H1 (cell line): ENCODE results near the gene SEC22C. TPM values are rescaled to one million over a fixed set of nuclear protein-coding genes. Genes with fewer than 3 reads are reported as not detected.

ENCODE experiments used
- CTCF ChIA-PET: fragments of 300-600 bp; sonication (Branson Sonifier 250); formaldehyde crosslinking; loops from one replicate; lab custom pipeline; 2021; ENCODE audit not compliant: partially characterized antibody; lab: Charles Lee
- POLR2A ChIA-PET: fragments of 300-600 bp; sonication (Branson Sonifier 250); formaldehyde crosslinking; loops from one replicate; lab custom pipeline; 2021; ENCODE audit warnings: inconsistent platforms; ENCODE audit not compliant: partially characterized antibody; lab: Charles Lee
- DNase-seq, 2 experiments: peaks; one replicate each; pipeline versions ENCODE4 v3.0.0 to v3.0.0-alpha.2; 2010 to 2022; ENCODE audit warnings: low spot score in 2 of 2, low read depth in 1 of 2, mixed read lengths in 1 of 2
- FAIRE-seq: peaks from 2 replicates; lab custom pipeline; 2011; peaks lifted over from hg19 to GRCh38; lab: Jason Lieb, UNC
- H2AFZ ChIP-seq: 2 replicates; pipeline ENCODE4 v1.8.1; 2012; ENCODE audit warnings: low read length, inconsistent platforms
- H2AK5ac ChIP-seq: 2 replicates; pipeline ENCODE4 v1.6.1; 2013; ENCODE audit warnings: low read depth, low read length
- H2BK120ac ChIP-seq: replicated peaks from 2 replicates; pipeline ENCODE3; 2013; ENCODE audit warnings: low read depth, low read length, inconsistent platforms
- H2BK12ac ChIP-seq: 2 replicates; pipeline ENCODE4 v1.6.1; 2013; ENCODE audit warnings: low read depth, low read length
- H2BK15ac ChIP-seq: 2 replicates; pipeline ENCODE4 v1.6.1; 2013; ENCODE audit warnings: low read length
- H2BK20ac ChIP-seq: 2 replicates; pipeline ENCODE4 v1.6.1; 2013; ENCODE audit warnings: low read length
- H2BK5ac ChIP-seq: 2 replicates; pipeline ENCODE4 v1.6.1; 2013; ENCODE audit warnings: low read depth, low read length
- H3K14ac ChIP-seq: 2 replicates; pipeline ENCODE4 v1.6.1; 2013; ENCODE audit warnings: inconsistent platforms; ENCODE audit not compliant: insufficient read length
- H3K18ac ChIP-seq: 2 replicates; pipeline ENCODE4 v1.6.1; 2013; ENCODE audit warnings: low read length; ENCODE audit errors: extremely low read depth
- H3K23ac ChIP-seq: 2 replicates; pipeline ENCODE4 v1.6.1; 2013; ENCODE audit warnings: inconsistent platforms; ENCODE audit not compliant: insufficient read length
- H3K23me2 ChIP-seq: 2 replicates; pipeline ENCODE4 v1.6.1; 2013; ENCODE audit warnings: low read depth, low read length
- H3K27ac ChIP-seq: 2 replicates; pipeline ENCODE4 v1.6.1; 2011; ENCODE audit warnings: low read depth, low read length, inconsistent platforms
- H3K27me3 ChIP-seq, 4 experiments: replicated peaks in 1 of 4; 1 replicate in 1 of 4; 2 replicates in 3 of 4; pipeline versions ENCODE4 v1.6.1 to v1.8.1; 2011 to 2013; ENCODE audit warnings: low read length in 3 of 4, mild to moderate bottlenecking in 3 of 4, inconsistent platforms in 2 of 4, mixed read lengths in 2 of 4, moderate library complexity in 1 of 4; ENCODE audit not compliant: control insufficient read depth in 3 of 4, insufficient read depth in 3 of 4; ENCODE audit errors: extremely low read depth in 1 of 4
- H3K36me3 ChIP-seq, 4 experiments: 2 replicates each; pipeline versions ENCODE4 v1.6.1 to v1.8.1; 2011 to 2013; ENCODE audit warnings: mild to moderate bottlenecking in 4 of 4, low read length in 3 of 4, moderate library complexity in 2 of 4, control low read depth in 1 of 4, inconsistent platforms in 1 of 4; ENCODE audit not compliant: insufficient read depth in 4 of 4, control insufficient read depth in 2 of 4
- H3K4ac ChIP-seq: replicated peaks from 2 replicates; pipeline ENCODE3; 2013; ENCODE audit warnings: low read length, low read depth, mixed read lengths, inconsistent platforms; ENCODE audit not compliant: insufficient read length
- H3K4me1 ChIP-seq, 4 experiments: replicated peaks in 1 of 4; 1 replicate in 1 of 4; 2 replicates in 3 of 4; pipeline versions ENCODE4 v1.6.1 to v1.8.1; 2011 to 2013; ENCODE audit warnings: low read length in 3 of 4, inconsistent platforms in 2 of 4, mixed read lengths in 1 of 4; ENCODE audit not compliant: insufficient read depth in 4 of 4, control insufficient read depth in 3 of 4
- H3K4me2 ChIP-seq, 2 experiments: 2 replicates each; pipeline versions ENCODE4 v1.6.1 to v1.8.1; 2011 to 2013; ENCODE audit warnings: low read depth in 2 of 2, low read length in 2 of 2, control low read depth in 1 of 2, inconsistent platforms in 1 of 2, mild to moderate bottlenecking in 1 of 2; ENCODE audit not compliant: insufficient read depth in 1 of 2
- H3K4me3 ChIP-seq, 4 experiments: fragments of 200-600, 300-600 bp in 1 of 4; sonication (generic), shearing (Covaris generic), sonication (Bioruptor Twin) in 1 of 4; 2 replicates each; pipeline versions ENCODE4 v1.5.1 to v1.8.1; 2011 to 2016; ENCODE audit warnings: low read length in 4 of 4, low read depth in 3 of 4, control low read depth in 2 of 4, inconsistent platforms in 2 of 4, mild to moderate bottlenecking in 2 of 4, mixed read lengths in 1 of 4, moderate library complexity in 1 of 4; ENCODE audit not compliant: insufficient read depth in 2 of 4; ENCODE audit errors: extremely low read depth in 1 of 4
- H3K56ac ChIP-seq: replicated peaks from 2 replicates; pipeline ENCODE3; 2013; ENCODE audit warnings: low read depth, mild to moderate bottlenecking, mixed read lengths, low read length, inconsistent platforms; ENCODE audit not compliant: insufficient read length
- H3K79me1 ChIP-seq: 2 replicates; pipeline ENCODE4 v1.6.1; 2013; ENCODE audit warnings: low read depth, low read length, control low read depth
- H3K79me2 ChIP-seq, 2 experiments: 2 replicates each; pipeline versions ENCODE4 v1.6.1 to v1.8.1; 2012 to 2013; ENCODE audit warnings: low read length in 2 of 2, mild to moderate bottlenecking in 2 of 2, inconsistent platforms in 1 of 2; ENCODE audit not compliant: insufficient read depth in 2 of 2, control insufficient read depth in 1 of 2
- H3K9ac ChIP-seq, 4 experiments: replicated peaks in 1 of 4; 1 replicate in 1 of 4; 2 replicates in 3 of 4; pipeline versions ENCODE4 v1.6.1 to v1.8.1; 2011 to 2013; ENCODE audit warnings: low read depth in 3 of 4, low read length in 3 of 4, control low read depth in 2 of 4, mild to moderate bottlenecking in 2 of 4, moderate library complexity in 2 of 4, inconsistent platforms in 1 of 4; ENCODE audit errors: extremely low read depth in 1 of 4
- H3K9me3 ChIP-seq, 2 experiments: 2 replicates each; pipeline versions ENCODE4 v1.6.1 to v1.8.1; 2012 to 2013; ENCODE audit warnings: mild to moderate bottlenecking in 2 of 2, moderate library complexity in 2 of 2, control low read depth in 1 of 2, inconsistent platforms in 1 of 2, low read depth in 1 of 2, low read length in 1 of 2, mixed read lengths in 1 of 2; ENCODE audit not compliant: insufficient read depth in 2 of 2
- H4K20me1 ChIP-seq, 2 experiments: replicated peaks in 1 of 2; 2 replicates each; pipeline versions ENCODE3 to v1.8.1; 2011 to 2013; ENCODE audit warnings: inconsistent platforms in 2 of 2, low read length in 2 of 2, mild to moderate bottlenecking in 1 of 2; ENCODE audit not compliant: insufficient read depth in 2 of 2, control insufficient read depth in 1 of 2
- H4K5ac ChIP-seq: 2 replicates; pipeline ENCODE4 v1.6.1; 2013; ENCODE audit warnings: low read length, low read depth, mixed read lengths, inconsistent platforms; ENCODE audit not compliant: insufficient read length
- H4K8ac ChIP-seq: 2 replicates; pipeline ENCODE4 v1.8.0; 2013; ENCODE audit warnings: mild to moderate bottlenecking, moderate library complexity, low read length, inconsistent platforms; ENCODE audit not compliant: insufficient read depth; ENCODE audit errors: extremely low read depth
- H4K91ac ChIP-seq: replicated peaks from 2 replicates; pipeline ENCODE3; 2013; ENCODE audit warnings: low read length, mixed read lengths, inconsistent platforms; ENCODE audit not compliant: insufficient read length
- ASH2L ChIP-seq: fragments of 200-600, 300-600 bp; sonication (generic); IDR thresholded peaks from one replicate; pipeline ENCODE4 v1.7.1; 2017; ENCODE audit warnings: low read length
- EP300 ChIP-seq, 2 experiments: IDR thresholded peaks; 1 replicate in 1 of 2; 2 replicates in 1 of 2; pipeline ENCODE4 v1.6.1; 2011 to 2012; ENCODE audit warnings: low read depth in 2 of 2, low read length in 2 of 2, mild to moderate bottlenecking in 2 of 2, borderline replicate concordance in 1 of 2, inconsistent platforms in 1 of 2, moderate library complexity in 1 of 2
- NANOG ChIP-seq: IDR thresholded peaks from 2 replicates; pipeline ENCODE4 v1.6.1; 2011; ENCODE audit warnings: low read length, low read depth, mild to moderate bottlenecking, inconsistent platforms; ENCODE audit not compliant: insufficient read depth, poor library complexity, severe bottlenecking
- POLR2AphosphoS5 ChIP-seq: IDR thresholded peaks from 2 replicates; pipeline ENCODE4 v1.6.1; 2011; ENCODE audit warnings: low read depth, low read length
- SIX5 ChIP-seq: IDR thresholded peaks from 2 replicates; pipeline ENCODE4 v1.6.1; 2011; ENCODE audit warnings: mild to moderate bottlenecking, low read depth, low read length
- polyA plus RNA-seq, 7 experiments: library from polyadenylated mRNA; depleted of rRNA in 3 of 7; stranded (reverse) in 5 of 7; unstranded in 2 of 7; fragments of >200 nt in 5 of 7; fragments of 200-250 nt in 2 of 7; gene quantifications; 1 replicate in 5 of 7; 2 replicates in 1 of 7; 4 replicates in 1 of 7; pipeline versions ENCODE4 v1.2.1 to v1.2.3, GENCODE V29; 2011 to 2013; ENCODE audit warnings: missing spikeins in 2 of 7, mixed read lengths in 2 of 7
- total RNA-seq: library from RNA; stranded (reverse); fragmentation: NEBNext Ultra II Directional; extraction: Animal tissue kit (Norgen Biotek cat#: 25700); gene quantifications from 2 replicates; pipeline ENCODE4 v1.2.1, GENCODE V29; 2021

SEC22C gene
- total and polyA plus RNA-seq, 2 of the 8 experiments (the other 6 are each of a cell fraction or from before 2014, with no cell fraction given), result 23.4 to 38.3 TPM

DNA sequence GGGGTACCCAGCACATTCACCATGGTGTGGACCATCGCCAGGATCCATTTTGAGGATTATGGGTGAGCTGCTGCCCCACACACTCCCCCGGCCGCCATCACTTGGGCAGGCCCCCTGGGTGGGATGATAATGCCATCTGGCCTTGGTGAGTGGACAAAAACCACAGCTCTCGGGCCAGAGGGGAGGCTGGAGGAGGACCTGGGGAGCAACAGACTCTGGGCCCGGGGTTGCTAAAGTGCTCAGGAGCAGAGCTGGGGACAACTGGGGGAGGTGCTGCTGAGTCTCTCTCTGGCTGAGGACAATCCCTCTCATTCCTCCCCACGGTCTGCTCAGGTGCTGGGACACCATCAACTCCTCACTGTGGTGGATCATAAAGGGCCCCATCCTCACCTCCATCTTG lies 50.3 kb downstream of the SEC22C start (continued):
- no peak for TF ChIP-seq SIX5

DNA sequence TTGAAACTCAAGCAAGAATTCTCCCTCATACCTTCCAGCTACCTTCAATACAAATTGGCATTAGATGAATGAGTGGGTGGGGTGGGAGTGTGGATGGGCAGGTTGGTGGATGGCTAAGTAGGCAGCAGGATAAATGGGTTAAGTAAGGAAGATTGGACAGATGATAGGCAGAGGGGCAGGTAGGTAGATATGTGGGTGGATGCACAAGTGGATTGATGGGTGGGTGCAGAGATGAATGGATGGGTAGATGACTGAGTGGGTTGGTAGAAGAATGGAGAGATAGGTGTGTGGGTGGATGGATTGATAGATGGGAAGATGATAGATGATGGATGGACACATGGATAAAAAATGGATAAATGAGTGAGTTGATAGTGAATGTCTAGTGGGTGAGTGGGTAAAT lies 51.7 kb downstream of the SEC22C start:
- Histone ChIP-seq H3K9ac (no peak overlapping the region), H3K4me1 (peaks cover under 1 to 12% (median 2%) of the 10 kb centered on the region in 4 experiments; a peak in 6 of 7 replicates), H2BK20ac (no peak overlapping the region), H4K5ac (no peak overlapping the region), H2BK12ac (no peak overlapping the region), H3K4me3 (no peak overlapping the region), H3K23me2 (peaks cover 6% of the 10 kb centered on the region; the same call in 1 of the 2 replicates), H2BK15ac (no peak overlapping the region), H3K79me1 (no peaks in the 10 kb centered on the region), H2BK120ac (no peak overlapping the region), H3K23ac (no peak overlapping the region), H3K14ac (no peak overlapping the region), H3K56ac (peak overlapping the region; percentile 89), H2AFZ (no peak overlapping the region), H4K91ac (no peak overlapping the region), H4K8ac (no peak overlapping the region), H3K36me3 (no peaks in the 10 kb centered on the region), H3K4ac (no peak overlapping the region), H2BK5ac (no peak overlapping the region), H2AK5ac (no peak overlapping the region), H3K18ac (no peak overlapping the region)
- CTCF ChIA-PET, result interaction anchor here (23.3 kb wide), 1 partner anchor 13 kb away, joined by 458 read pairs; no protein-coding TSS in a partner anchor
- FAIRE-seq (no peak), DNase-seq (no peak)
- TF ChIP-seq EP300 (IDR thresholded peaks at IDR 0.05; ENCODE audit: borderline replicate concordance in 1 of 2, low read depth in 2 of 2, low read length in 2 of 2) (no peak), ASH2L (no peak), POLR2AphosphoS5 (no peak), NANOG (no peak)
- TF ChIP-seq, all 59 proteins: peak for 0
- no peak overlapping the region for H3K4me2 ChIP-seq
- H4K20me1 ChIP-seq, result peaks cover 0 to 4% of the 10 kb centered on the region in 2 experiments
- no peak overlapping the region for H3K27ac ChIP-seq
- POLR2A ChIA-PET, result no interaction called here
- no peaks in the 10 kb centered on the region for H3K9me3 ChIP-seq
- H3K79me2 ChIP-seq, result no peaks in the 10 kb centered on the region
- no peaks in the 10 kb centered on the region for H3K27me3 ChIP-seq
